NCI-H446 (cell line): ENCODE measurements around the gene ALOX12.
"Not testable (repeated sequence)": the region's sequence is repeated elsewhere in the genome, so short reads cannot be mapped to it uniquely, and the experiment has no call there.

Source experiments
- DNase-seq, 2 experiments: peaks; one replicate each; lab custom pipeline; 2025; lab: John Stamatoyannopoulos, UW

The ALOX12 gene

GRCh38 chr17:6995500-6996255 is at the start of gene ALOX12:
Gene ALOX12, plus strand, starts transcription at chr17:6996049. Its CDS starts 69 bp downstream, at chr17:6996118.
- DNase-seq, result no peak

- DNase-seq, result no peak
These were observed 48.1 kb upstream of the ALOX12 start for GRCh38 chr17:6947745-6948144.

- DNase-seq, result no peak
These were observed 47.3 kb upstream of the ALOX12 start for GRCh38 chr17:6948562-6948961.

- DNase-seq, result no peak
These were observed 46.9 kb upstream of the ALOX12 start for GRCh38 chr17:6948976-6949375.

GRCh38 chr17:6950938-6951337 is 44.9 kb upstream of the ALOX12 start:
- not testable (repeated sequence) for DNase-seq

- no peak for DNase-seq
These were observed 42.2 kb upstream of the ALOX12 start for GRCh38 chr17:6953689-6954088.

GRCh38 chr17:6959700-6960099 is 36.1 kb upstream of the ALOX12 start:
- DNase-seq, result no peak

- DNase-seq, result no peak
These were observed 26.5 kb upstream of the ALOX12 start for GRCh38 chr17:6969323-6969726.

- no peak for DNase-seq
These were observed 24.9 kb upstream of the ALOX12 start for GRCh38 chr17:6970992-6971391.

- not testable (repeated sequence) for DNase-seq
These were observed 16.4 kb upstream of the ALOX12 start for GRCh38 chr17:6979440-6979839.

GRCh38 chr17:6981426-6981825 is 14.4 kb upstream of the ALOX12 start:
- no peak for DNase-seq

GRCh38 chr17:6985266-6985665 is 10.6 kb upstream of the ALOX12 start:
- DNase-seq, result no peak

GRCh38 chr17:6986676-6987075 is 9.2 kb upstream of the ALOX12 start:
- no peak for DNase-seq

- DNase-seq, result no peak
These were observed 6.1 kb upstream of the ALOX12 start for GRCh38 chr17:6989779-6990178.

- not testable (repeated sequence) for DNase-seq
These were observed 2.2 kb upstream of the ALOX12 start for GRCh38 chr17:6993613-6994056.

- no peak for DNase-seq
These were observed 1.7 kb upstream of the ALOX12 start for GRCh38 chr17:6994118-6994598.

- no peak for DNase-seq
These were observed 1.1 kb upstream of the ALOX12 start for GRCh38 chr17:6994666-6995256.

GRCh38 chr17:6996256-6997011 is 585 bp downstream of the ALOX12 start:
- DNase-seq, result no peak

- no peak for DNase-seq
These were observed 1.3 kb downstream of the ALOX12 start for GRCh38 chr17:6997171-6997570.

- DNase-seq, result no peak
These were observed 3.1 kb downstream of the ALOX12 start for GRCh38 chr17:6998855-6999508.

- DNase-seq, result no peak
These were observed 5.6 kb downstream of the ALOX12 start for GRCh38 chr17:7001318-7001961.
